Type B pancreatic cell (in vitro differentiated cells): ENCODE results near the gene DDX31. TPM values are rescaled to one million over a fixed set of nuclear protein-coding genes. Genes with fewer than 3 reads are reported as not detected.

Experiments
- DNase-seq: peaks from one replicate; pipeline ENCODE4 v3.0.0; 2021; ENCODE audit warnings: mixed read lengths; ENCODE audit not compliant: unreplicated experiment; ENCODE audit errors: extremely low spot score
- H3K27ac Mint-ChIP-seq: 2 replicates; pipeline ENCODE4 v1.8.0; 2021; ENCODE audit warnings: mild to moderate bottlenecking, mixed read lengths
- H3K27me3 Mint-ChIP-seq: 2 replicates; pipeline ENCODE4 v1.8.0; 2021; ENCODE audit warnings: mixed read lengths
- H3K36me3 Mint-ChIP-seq: 2 replicates; pipeline ENCODE4 v1.8.0; 2021; ENCODE audit warnings: mixed read lengths
- H3K4me1 Mint-ChIP-seq: one replicate; pipeline ENCODE4 v1.8.0; 2021; ENCODE audit warnings: mixed read lengths; ENCODE audit not compliant: unreplicated experiment
- H3K4me3 Mint-ChIP-seq: 2 replicates; pipeline ENCODE4 v1.8.0; 2021; ENCODE audit warnings: mild to moderate bottlenecking, mixed read lengths
- H3K9me3 Mint-ChIP-seq: 2 replicates; pipeline ENCODE4 v1.8.0; 2021; ENCODE audit warnings: mixed read lengths
- total RNA-seq: library from RNA; stranded (reverse); gene quantifications from 2 replicates; pipeline ENCODE4 v1.2.1, GENCODE V29; 2021; ENCODE audit warnings: low replicate concordance
- TF ChIP-seq, protein P1 (sequence below): fragments of 200-600 bp; sonication (generic); conservative IDR thresholded peaks from 2 replicates; pipeline ENCODE4 v1.5.0; 2021; ENCODE audit warnings: antibody characterized with exemption, mild to moderate bottlenecking

Gene DDX31
- total RNA-seq, 1 donor from 2014 or later = 19.6 TPM

DNA sequence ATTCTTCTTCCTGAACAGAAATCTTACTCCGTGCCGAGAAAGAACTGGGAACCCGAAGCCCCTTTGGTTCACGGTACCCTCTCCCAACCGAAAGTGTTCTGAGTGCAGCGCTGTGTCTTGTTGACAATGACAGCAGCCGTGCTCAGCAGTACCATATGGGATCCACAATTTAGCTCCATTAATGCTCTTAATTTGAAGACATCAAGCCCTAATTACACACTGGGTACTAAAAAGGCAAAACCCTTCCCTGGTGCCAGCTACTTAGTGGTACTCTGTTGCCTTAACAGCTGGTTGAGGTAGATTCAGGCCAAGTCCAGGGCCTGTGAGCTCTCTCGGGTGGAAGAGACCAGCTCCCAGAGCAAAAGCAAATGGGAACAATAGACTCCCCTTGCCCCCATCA is 24.5 kb downstream of the DDX31 start:
- H3K27me3 Mint-ChIP-seq = no peaks in the 10 kb centered on the region
- peaks cover 28% of the 10 kb centered on the region for H3K36me3 Mint-ChIP-seq
- TF ChIP-seq, protein P1, sequence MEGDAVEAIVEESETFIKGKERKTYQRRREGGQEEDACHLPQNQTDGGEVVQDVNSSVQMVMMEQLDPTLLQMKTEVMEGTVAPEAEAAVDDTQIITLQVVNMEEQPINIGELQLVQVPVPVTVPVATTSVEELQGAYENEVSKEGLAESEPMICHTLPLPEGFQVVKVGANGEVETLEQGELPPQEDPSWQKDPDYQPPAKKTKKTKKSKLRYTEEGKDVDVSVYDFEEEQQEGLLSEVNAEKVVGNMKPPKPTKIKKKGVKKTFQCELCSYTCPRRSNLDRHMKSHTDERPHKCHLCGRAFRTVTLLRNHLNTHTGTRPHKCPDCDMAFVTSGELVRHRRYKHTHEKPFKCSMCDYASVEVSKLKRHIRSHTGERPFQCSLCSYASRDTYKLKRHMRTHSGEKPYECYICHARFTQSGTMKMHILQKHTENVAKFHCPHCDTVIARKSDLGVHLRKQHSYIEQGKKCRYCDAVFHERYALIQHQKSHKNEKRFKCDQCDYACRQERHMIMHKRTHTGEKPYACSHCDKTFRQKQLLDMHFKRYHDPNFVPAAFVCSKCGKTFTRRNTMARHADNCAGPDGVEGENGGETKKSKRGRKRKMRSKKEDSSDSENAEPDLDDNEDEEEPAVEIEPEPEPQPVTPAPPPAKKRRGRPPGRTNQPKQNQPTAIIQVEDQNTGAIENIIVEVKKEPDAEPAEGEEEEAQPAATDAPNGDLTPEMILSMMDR = no peak
- no peak overlapping the region for H3K4me3 Mint-ChIP-seq
- H3K9me3 Mint-ChIP-seq = no peaks in the 10 kb centered on the region
- no peaks in the 10 kb centered on the region for H3K4me1 Mint-ChIP-seq
- DNase-seq = no peak
- no peak overlapping the region for H3K27ac Mint-ChIP-seq

DNA sequence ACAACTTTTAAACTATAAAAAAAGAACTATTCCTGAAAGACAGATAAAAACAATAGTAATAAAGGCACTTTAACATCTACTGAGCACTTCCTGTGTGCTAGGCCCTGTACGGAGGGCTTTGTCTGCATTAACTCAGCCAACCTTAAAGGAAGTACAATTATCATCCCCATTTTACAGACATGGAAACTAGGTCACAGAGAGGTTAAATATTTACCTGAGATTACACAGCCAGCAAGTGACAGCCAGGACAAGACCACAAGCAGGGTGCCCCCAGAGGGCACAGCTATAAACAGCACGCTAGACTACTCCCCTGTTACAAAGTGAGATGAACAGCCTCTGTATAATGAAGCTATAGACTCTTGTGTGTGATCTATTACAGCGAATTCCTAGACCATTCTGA is 25.5 kb downstream of the DDX31 start:
- H3K4me1 Mint-ChIP-seq = no peaks in the 10 kb centered on the region
- H3K27me3 Mint-ChIP-seq = no peaks in the 10 kb centered on the region
- TF ChIP-seq, protein P1 = peak; percentile 46
- H3K27ac Mint-ChIP-seq = no peak overlapping the region
- no peak overlapping the region for H3K4me3 Mint-ChIP-seq
- DNase-seq = no peak
- peaks cover 35% of the 10 kb centered on the region for H3K36me3 Mint-ChIP-seq
- H3K9me3 Mint-ChIP-seq = no peaks in the 10 kb centered on the region

DNA sequence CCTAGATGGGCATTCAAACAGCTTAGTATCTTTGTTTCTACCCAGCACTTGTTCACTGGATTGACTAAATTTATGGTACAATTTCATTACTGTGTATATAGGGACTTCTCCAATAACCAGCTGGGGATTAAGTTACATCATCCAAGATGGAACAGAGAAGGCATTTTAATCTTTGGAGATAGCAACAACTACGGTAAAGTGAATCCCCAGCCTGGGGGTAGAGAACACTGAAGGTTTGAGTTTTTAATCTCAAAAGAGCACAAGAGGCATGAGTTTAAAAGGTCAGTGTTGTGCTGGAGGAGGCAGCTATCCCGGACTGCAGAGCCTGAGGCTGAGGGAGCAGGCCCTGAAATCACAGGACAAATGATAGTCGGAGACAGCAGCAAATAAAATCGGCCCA is 28.6 kb downstream of the DDX31 start:
- peaks cover 3% of the 10 kb centered on the region for H3K4me1 Mint-ChIP-seq
- DNase-seq = no peak
- H3K27me3 Mint-ChIP-seq = no peaks in the 10 kb centered on the region
- peaks cover 23% of the 10 kb centered on the region for H3K36me3 Mint-ChIP-seq
- TF ChIP-seq, protein P1 = no peak
- H3K4me3 Mint-ChIP-seq = no peak overlapping the region
- no peak overlapping the region for H3K27ac Mint-ChIP-seq
- H3K9me3 Mint-ChIP-seq = no peaks in the 10 kb centered on the region

DNA sequence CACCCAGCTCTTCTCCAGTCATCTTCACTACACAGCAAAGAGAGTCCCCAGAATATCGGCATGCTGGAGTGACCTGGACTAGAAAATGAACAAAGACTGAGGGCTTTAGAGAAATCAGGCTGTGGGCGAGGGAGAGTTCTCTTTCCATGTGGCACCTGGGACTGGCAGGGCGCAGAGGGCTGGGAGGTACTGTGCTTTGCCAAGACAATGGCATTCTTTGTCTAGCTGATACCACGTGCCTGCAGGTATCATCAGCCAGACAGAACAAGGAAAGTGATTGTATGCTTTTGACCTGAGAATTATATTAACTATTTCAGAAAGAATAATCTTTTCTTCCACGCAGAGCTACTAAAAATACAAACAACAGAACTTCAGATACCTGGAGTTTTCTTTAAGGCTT is 30.5 kb downstream of the DDX31 start:
- Mint-ChIP-seq H3K4me3 (no peak overlapping the region), H3K27ac (no peak overlapping the region), H3K9me3 (no peaks in the 10 kb centered on the region), H3K36me3 (peaks cover 12% of the 10 kb centered on the region), H3K4me1 (peaks cover 3% of the 10 kb centered on the region), H3K27me3 (no peaks in the 10 kb centered on the region)
- TF ChIP-seq, protein P1 = no peak
- no peak for DNase-seq

DNA sequence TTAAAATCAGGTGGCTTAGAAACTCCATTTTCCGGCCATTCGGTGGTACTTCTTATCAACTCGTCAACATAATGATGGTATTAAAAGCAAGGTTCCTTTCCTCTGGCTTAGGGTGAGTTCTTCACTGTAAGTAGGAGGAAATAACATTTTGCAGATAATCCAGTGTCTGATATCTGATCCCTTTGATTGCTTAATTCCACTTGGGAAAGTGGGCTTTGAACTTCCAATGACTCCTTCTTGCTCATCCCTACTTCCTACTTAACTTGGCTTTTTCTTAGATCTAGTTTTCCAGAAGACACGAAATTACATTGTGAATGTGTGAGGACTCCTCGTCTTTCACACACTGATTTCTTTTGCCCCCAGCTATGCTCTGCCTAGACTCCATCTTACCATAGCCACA is 31.5 kb downstream of the DDX31 start:
- no peaks in the 10 kb centered on the region for H3K27me3 Mint-ChIP-seq
- H3K4me1 Mint-ChIP-seq = peaks cover 3% of the 10 kb centered on the region
- TF ChIP-seq, protein P1 = no peak
- peaks cover 10% of the 10 kb centered on the region for H3K36me3 Mint-ChIP-seq
- H3K27ac Mint-ChIP-seq = no peak overlapping the region
- no peak overlapping the region for H3K4me3 Mint-ChIP-seq
- H3K9me3 Mint-ChIP-seq = no peaks in the 10 kb centered on the region
- no peak for DNase-seq

DNA sequence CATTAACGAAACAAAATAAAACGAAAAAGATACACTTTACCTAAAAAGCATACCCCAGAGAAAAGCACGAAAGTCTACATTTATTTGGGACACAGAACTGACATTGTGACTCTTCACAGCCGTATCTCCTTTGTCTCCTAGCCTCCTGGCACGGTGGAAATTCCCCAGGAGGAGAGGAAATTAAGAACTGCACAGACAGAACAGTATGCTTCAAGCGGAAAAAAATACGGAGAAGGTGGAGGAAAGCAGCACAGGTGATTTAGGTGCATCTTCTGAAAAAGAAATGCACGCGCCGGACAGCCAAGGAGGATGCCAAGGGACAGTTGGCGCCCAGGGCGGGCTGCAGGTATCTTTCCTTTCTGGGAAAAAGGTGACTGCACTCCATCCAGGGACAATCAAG is 32.0 kb downstream of the DDX31 start:
- Mint-ChIP-seq H3K4me1 (peaks cover 3% of the 10 kb centered on the region), H3K27me3 (no peaks in the 10 kb centered on the region), H3K27ac (peak overlapping the region; percentile 89), H3K9me3 (no peaks in the 10 kb centered on the region), H3K36me3 (peaks cover 12% of the 10 kb centered on the region), H3K4me3 (no peak overlapping the region)
- TF ChIP-seq, protein P1 = no peak
- DNase-seq = no peak
